Cardiac muscle cell (in vitro differentiated cells and primary cell): Measurements from ENCODE around the gene MYEOV. TPM values are rescaled to one million over a fixed set of nuclear protein-coding genes. Genes with fewer than 3 reads are reported as not detected.

Source experiments
- DNase-seq, 2 donors: peaks; one replicate each; pipeline versions ENCODE4 v3.0.0 to v3.0.0-alpha.2; 2010 to 2017; ENCODE audit warnings: low read depth in 1 of 2, low spot score in 1 of 2
- H3K27ac ChIP-seq: fragments of 200-600 bp; sonication (generic); 2 replicates; pipeline ENCODE4 v1.5.1; 2016
- H3K27me3 ChIP-seq: fragments of 200-600 bp; sonication (generic); 2 replicates; pipeline ENCODE4 v1.6.0; 2016; ENCODE audit warnings: control low read depth
- H3K36me3 ChIP-seq: fragments of 200-600 bp; sonication (generic); 2 replicates; pipeline ENCODE4 v1.5.1; 2016; ENCODE audit warnings: control low read depth
- H3K4me1 ChIP-seq: fragments of 200-600 bp; sonication (generic); 2 replicates; pipeline ENCODE4 v1.8.1; 2017; ENCODE audit warnings: low read depth, mild to moderate bottlenecking, mixed run types
- H3K4me3 ChIP-seq: fragments of 200-600 bp; sonication (generic); 2 replicates; pipeline ENCODE4 v1.5.1; 2016; ENCODE audit warnings: mild to moderate bottlenecking
- H3K9me3 ChIP-seq: fragments of 200-600 bp; sonication (generic); 2 replicates; pipeline ENCODE4 v1.5.1; 2017; ENCODE audit warnings: low read depth, mild to moderate bottlenecking, control low read depth
- polyA plus RNA-seq: library from polyadenylated mRNA; unstranded; fragments of >200 nt; fragmentation: Nextera tagmentation; extraction: Ambion mirVana; gene quantifications from 2 replicates; pipeline ENCODE4 v1.2.1, GENCODE V29; 2016
- total RNA-seq: library from RNA; depleted of rRNA; stranded (reverse); fragments of >200 nt; gene quantifications from 2 replicates; pipeline ENCODE4 v1.2.3, GENCODE V29; 2016
- TF ChIP-seq, protein P1 (sequence below): IDR thresholded peaks from 2 replicates; pipeline ENCODE4 v1.5.1; 2012; ENCODE audit warnings: low read depth, mild to moderate bottlenecking, low read length

MYEOV gene
- total and polyA plus RNA-seq, 2 experiments from 2014 or later: 0.51 TPM; not detected in 1

DNA sequence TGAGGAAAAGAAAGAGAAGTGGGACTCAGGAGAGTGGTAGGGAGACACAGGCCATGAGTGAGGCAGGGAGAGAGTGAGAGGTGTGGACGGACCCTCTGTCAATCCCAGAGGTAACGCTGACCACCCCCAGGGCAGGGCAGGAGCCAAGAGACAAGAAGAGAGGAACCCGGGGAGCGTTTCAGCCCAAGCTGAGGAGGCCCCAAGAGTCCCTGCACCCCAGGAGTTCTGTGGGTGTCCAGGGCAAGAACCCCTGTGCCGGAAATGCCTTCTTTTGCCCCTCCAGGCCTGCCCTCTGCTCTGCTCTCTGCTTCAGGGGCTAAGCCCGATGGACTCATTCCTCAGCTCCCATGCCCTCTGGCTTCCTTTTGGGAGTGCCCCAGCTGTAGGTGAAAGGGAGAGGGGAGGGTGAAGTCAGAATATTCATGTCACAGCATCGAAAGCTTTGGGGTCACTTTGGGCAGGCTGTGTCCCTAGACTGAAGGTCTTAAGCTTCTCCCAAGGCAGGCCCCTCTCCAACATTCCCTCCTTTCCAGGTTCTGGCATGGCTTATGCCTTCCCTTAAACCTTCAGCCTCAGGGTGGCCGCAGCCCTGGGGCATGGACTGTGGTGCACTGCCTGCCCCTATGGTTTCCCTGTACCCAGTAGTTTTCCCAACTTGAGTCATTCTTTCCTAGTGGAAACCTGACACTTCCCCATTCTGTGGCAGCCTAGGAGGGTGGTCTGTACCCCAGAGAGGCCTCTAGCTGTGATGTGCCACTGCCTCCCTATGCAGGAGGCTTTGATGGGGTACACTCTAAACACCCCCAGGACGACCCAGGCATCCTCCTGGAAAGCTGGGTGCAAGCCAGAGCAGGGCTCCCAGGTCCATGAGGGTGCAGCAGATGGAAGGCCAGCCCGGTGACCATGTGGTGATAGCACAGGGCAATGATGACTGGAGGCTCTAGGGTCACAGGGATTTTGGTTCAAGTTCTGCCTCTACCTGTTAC lies 27.1 kb downstream of the MYEOV start:
- Histone ChIP-seq H3K27me3 (no peaks in the 10 kb centered on the region), H3K4me3 (no peak overlapping the region), H3K27ac (no peak overlapping the region), H3K9me3 (no peaks in the 10 kb centered on the region), H3K36me3 (no peaks in the 10 kb centered on the region), H3K4me1 (no peaks in the 10 kb centered on the region)
- TF ChIP-seq, protein P1, sequence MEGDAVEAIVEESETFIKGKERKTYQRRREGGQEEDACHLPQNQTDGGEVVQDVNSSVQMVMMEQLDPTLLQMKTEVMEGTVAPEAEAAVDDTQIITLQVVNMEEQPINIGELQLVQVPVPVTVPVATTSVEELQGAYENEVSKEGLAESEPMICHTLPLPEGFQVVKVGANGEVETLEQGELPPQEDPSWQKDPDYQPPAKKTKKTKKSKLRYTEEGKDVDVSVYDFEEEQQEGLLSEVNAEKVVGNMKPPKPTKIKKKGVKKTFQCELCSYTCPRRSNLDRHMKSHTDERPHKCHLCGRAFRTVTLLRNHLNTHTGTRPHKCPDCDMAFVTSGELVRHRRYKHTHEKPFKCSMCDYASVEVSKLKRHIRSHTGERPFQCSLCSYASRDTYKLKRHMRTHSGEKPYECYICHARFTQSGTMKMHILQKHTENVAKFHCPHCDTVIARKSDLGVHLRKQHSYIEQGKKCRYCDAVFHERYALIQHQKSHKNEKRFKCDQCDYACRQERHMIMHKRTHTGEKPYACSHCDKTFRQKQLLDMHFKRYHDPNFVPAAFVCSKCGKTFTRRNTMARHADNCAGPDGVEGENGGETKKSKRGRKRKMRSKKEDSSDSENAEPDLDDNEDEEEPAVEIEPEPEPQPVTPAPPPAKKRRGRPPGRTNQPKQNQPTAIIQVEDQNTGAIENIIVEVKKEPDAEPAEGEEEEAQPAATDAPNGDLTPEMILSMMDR: no peak
- DNase-seq: no peak

DNA sequence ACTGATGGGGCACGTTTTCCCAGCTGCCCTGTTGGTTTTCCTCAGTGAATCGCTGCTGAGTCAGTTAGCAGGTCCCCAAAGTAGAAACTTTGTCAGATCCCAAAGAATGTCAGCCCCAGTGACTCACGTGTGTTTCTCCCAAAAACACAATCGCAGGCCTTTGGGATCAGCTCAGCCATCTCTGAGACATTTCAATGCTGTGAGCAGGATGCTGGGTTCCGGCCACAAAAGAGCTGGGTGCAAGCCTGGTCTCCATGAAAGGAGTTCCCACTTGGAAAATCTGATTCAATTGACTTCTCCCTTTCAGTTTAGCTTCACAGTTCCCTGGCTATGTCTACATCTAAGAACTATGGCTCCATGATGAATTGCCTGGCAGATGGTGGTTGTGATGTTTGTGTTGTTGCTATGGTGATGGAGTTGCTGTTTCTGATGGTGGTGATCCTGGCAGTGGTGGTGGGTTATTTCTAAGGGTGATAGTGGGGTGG lies 28.0 kb downstream of the MYEOV start:
- Histone ChIP-seq H3K27me3 (no peaks in the 10 kb centered on the region), H3K27ac (no peak overlapping the region), H3K4me3 (no peak overlapping the region), H3K4me1 (no peaks in the 10 kb centered on the region), H3K36me3 (no peaks in the 10 kb centered on the region), H3K9me3 (no peaks in the 10 kb centered on the region)
- TF ChIP-seq, protein P1: no peak
- peak in 1 of 2 donors; percentile 68 for DNase-seq

DNA sequence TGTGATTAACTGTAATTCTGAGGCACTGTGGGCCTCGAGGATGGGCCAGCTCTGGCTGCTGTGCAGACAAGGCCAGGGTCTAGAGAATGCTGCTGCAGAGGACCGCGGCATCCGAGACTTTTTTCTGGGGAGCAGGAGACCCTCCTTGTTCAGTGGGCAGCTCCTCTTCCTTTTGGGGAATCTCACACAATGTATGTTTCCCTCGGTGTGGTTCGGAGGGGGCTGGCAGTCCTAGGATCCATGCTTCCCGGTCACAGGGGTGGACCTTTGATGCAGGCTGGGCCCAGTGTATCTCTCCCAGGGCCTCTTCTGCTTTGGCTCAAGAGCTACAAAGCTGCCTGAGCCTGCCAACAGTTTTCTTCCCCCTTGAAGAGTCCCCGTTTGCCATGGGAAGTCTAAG lies 31.5 kb downstream of the MYEOV start:
- no peaks in the 10 kb centered on the region for H3K36me3 ChIP-seq
- H3K9me3 ChIP-seq: no peaks in the 10 kb centered on the region
- no peaks in the 10 kb centered on the region for H3K4me1 ChIP-seq
- no peak overlapping the region for H3K27ac ChIP-seq
- no peaks in the 10 kb centered on the region for H3K27me3 ChIP-seq
- no peak overlapping the region for H3K4me3 ChIP-seq
- TF ChIP-seq, protein P1: no peak
- no peak for DNase-seq

DNA sequence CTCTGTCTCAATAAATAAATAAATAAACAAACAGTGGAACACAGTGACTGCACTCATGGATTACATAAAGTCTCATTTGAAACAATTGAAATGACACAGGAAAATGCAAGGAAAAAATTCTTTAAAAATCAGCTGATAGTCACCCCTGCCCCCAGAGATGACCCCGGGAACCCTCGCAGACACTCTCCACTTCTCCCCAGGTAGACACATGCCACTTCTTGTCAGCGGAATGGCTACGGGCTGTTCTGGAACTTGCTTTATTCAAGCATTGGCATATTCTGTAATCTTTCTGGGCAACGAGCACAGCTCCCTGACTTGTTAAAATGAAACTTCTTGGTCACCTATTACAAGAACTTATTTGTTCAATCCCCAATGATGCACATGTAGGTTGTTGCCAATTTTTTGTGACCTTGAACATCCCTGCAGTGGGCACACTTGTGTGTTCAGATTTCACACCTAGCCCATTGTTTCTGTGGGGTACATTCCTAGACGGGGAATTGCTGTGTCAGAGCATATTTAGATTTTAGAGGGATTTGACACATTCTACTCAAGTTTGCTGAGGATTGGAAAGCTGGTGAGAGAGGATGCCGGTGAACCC lies 32.8 kb downstream of the MYEOV start:
- DNase-seq: no peak
- TF ChIP-seq, protein P1: no peak

DNA sequence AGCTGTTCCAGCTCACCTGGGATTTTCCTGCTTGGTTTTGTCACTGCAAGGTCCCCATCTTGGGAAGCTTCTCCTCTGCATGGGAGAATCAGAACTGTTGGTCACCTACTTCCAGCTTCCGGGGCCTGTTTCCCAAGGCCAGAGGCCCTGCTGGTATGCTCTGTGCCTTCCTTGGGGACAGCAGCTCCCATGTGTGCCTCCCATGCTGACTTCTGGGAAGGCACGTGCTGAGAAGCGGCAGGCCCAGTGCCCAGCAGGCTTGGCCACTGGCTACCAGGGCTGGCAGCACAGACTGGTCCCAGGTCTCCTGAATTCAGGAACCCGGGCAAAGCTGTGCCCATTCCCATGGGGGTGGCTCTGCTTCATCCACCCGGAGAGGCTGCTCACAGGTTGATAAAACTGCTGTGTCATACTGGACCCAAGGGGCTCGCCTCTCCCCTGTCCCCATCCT lies 33.8 kb downstream of the MYEOV start:
- TF ChIP-seq, protein P1: no peak
- no peak overlapping the region for H3K27ac ChIP-seq
- H3K4me1 ChIP-seq: no peaks in the 10 kb centered on the region
- no peak for DNase-seq
- H3K27me3 ChIP-seq: no peaks in the 10 kb centered on the region
- no peaks in the 10 kb centered on the region for H3K36me3 ChIP-seq
- H3K9me3 ChIP-seq: no peaks in the 10 kb centered on the region
- no peak overlapping the region for H3K4me3 ChIP-seq

More for the DNA sequence above, 32.8 kb downstream of the MYEOV start:
- H3K4me1 ChIP-seq: no peaks in the 10 kb centered on the region
- no peaks in the 10 kb centered on the region for H3K9me3 ChIP-seq
- H3K27ac ChIP-seq: no peak overlapping the region
- H3K4me3 ChIP-seq: no peak overlapping the region
- no peaks in the 10 kb centered on the region for H3K36me3 ChIP-seq
- H3K27me3 ChIP-seq: no peaks in the 10 kb centered on the region
